IMR-90 (cell line): ENCODE measurements around the gene BCAS3. TPM values are rescaled to one million over a fixed set of nuclear protein-coding genes. Genes with fewer than 3 reads are reported as not detected.

Source experiments
- ATAC-seq: fragments of 200-7000 bp; cut with Tn5 transposase; 2 replicates; pipeline ENCODE4 v1.9.1; 2020; ENCODE audit warnings: low read depth, mild to moderate bottlenecking, moderate library complexity
- BruUV-seq: library from RNA; stranded (reverse); fragments of 400-500 nt; replicated peaks from 2 replicates; lab custom pipeline; 2021; lab: Mats Ljungman, UMichigan
- CTCF ChIA-PET: fragments of 300-600 bp; formaldehyde crosslinking; extraction: SDS; loops from one replicate; lab custom pipeline; 2021; ENCODE audit warnings: antibody characterized with exemption; lab: Yijun Ruan, JAX
- POLR2A ChIA-PET: fragments of 300-600 bp; sonication (Branson Sonifier 250); formaldehyde crosslinking; loops from one replicate; lab custom pipeline; 2022; ENCODE audit warnings: antibody characterized with exemption; ENCODE audit not compliant: unreplicated experiment; lab: Charles Lee
- DNase-seq: peaks from one replicate; pipeline ENCODE4 v3.0.0; 2013
- H2AFZ ChIP-seq: replicated peaks from 2 replicates; pipeline ENCODE3; 2013; ENCODE audit warnings: low read length, mild to moderate bottlenecking; ENCODE audit not compliant: poor library complexity
- H2AK5ac ChIP-seq: 2 replicates; pipeline ENCODE4 v1.6.1; 2013; ENCODE audit warnings: low read depth, low read length, inconsistent platforms
- H2AK9ac ChIP-seq: replicated peaks from 2 replicates; pipeline ENCODE3; 2013; ENCODE audit warnings: mild to moderate bottlenecking, low read depth, low read length, moderate library complexity; ENCODE audit not compliant: poor library complexity
- H2BK120ac ChIP-seq: 2 replicates; pipeline ENCODE4 v1.6.1; 2013; ENCODE audit warnings: low read depth, low read length, inconsistent platforms
- H2BK15ac ChIP-seq: 3 replicates; pipeline ENCODE4 v1.6.1; 2013; ENCODE audit warnings: low read depth, low read length, inconsistent platforms
- H2BK20ac ChIP-seq: 2 replicates; pipeline ENCODE4 v1.6.1; 2013; ENCODE audit warnings: low read depth, mild to moderate bottlenecking, inconsistent platforms, low read length, moderate library complexity
- H2BK5ac ChIP-seq: 2 replicates; pipeline ENCODE4 v1.6.1; 2013; ENCODE audit warnings: mild to moderate bottlenecking, low read depth, low read length, inconsistent platforms; ENCODE audit not compliant: poor library complexity, severe bottlenecking
- H3K14ac ChIP-seq: replicated peaks from 2 replicates; pipeline ENCODE4 v1.6.1; 2013; ENCODE audit warnings: low read depth, low read length, inconsistent platforms
- H3K18ac ChIP-seq: 2 replicates; pipeline ENCODE4 v1.6.1; 2013; ENCODE audit warnings: low read depth, low read length, control low read depth
- H3K23ac ChIP-seq: 2 replicates; pipeline ENCODE4 v1.6.1; 2013; ENCODE audit warnings: low read depth, low read length, inconsistent platforms
- H3K27ac ChIP-seq: 2 replicates; pipeline ENCODE4 v1.5.1; 2013; ENCODE audit warnings: mild to moderate bottlenecking, control low read depth, low read length; ENCODE audit not compliant: insufficient read depth
- H3K27me3 ChIP-seq: 2 replicates; pipeline ENCODE4 v1.6.1; 2013; ENCODE audit warnings: low read length; ENCODE audit not compliant: control insufficient read depth, insufficient read depth
- H3K36me3 ChIP-seq: 2 replicates; pipeline ENCODE4 v1.6.1; 2013; ENCODE audit warnings: low read length, mixed read lengths; ENCODE audit not compliant: control insufficient read depth, insufficient read depth
- H3K4ac ChIP-seq: 2 replicates; pipeline ENCODE4 v1.6.1; 2013; ENCODE audit warnings: low read depth, low read length, inconsistent platforms
- H3K4me1 ChIP-seq: 2 replicates; pipeline ENCODE4 v1.6.1; 2013; ENCODE audit warnings: low read length, mixed read lengths; ENCODE audit not compliant: control insufficient read depth, insufficient read depth
- H3K4me2 ChIP-seq: 2 replicates; pipeline ENCODE4 v1.6.1; 2013; ENCODE audit warnings: low read depth, mild to moderate bottlenecking, control low read depth, low read length, moderate library complexity
- H3K4me3 ChIP-seq: 2 replicates; pipeline ENCODE4 v1.5.1; 2013; ENCODE audit warnings: low read depth, mild to moderate bottlenecking, control low read depth, low read length, moderate library complexity; ENCODE audit not compliant: insufficient read depth
- H3K56ac ChIP-seq: 2 replicates; pipeline ENCODE4 v1.6.1; 2013; ENCODE audit warnings: low read length, inconsistent platforms; ENCODE audit not compliant: insufficient read depth; ENCODE audit errors: extremely low read depth
- H3K79me1 ChIP-seq, 2 experiments: 2 replicates each; pipeline ENCODE4 v1.6.1; 2013; ENCODE audit warnings: low read length in 2 of 2, inconsistent platforms in 1 of 2, low read depth in 1 of 2
- H3K9ac ChIP-seq: 2 replicates; pipeline ENCODE4 v1.6.1; 2013; ENCODE audit warnings: low read depth, low read length, control low read depth
- H3K9me1 ChIP-seq: 2 replicates; pipeline ENCODE4 v1.6.1; 2013; ENCODE audit warnings: low read length, inconsistent platforms; ENCODE audit not compliant: insufficient read depth
- H3K9me3 ChIP-seq: 2 replicates; pipeline ENCODE4 v1.6.1; 2013; ENCODE audit warnings: low read length; ENCODE audit not compliant: control insufficient read depth, insufficient read depth
- H4K20me1 ChIP-seq: 2 replicates; pipeline ENCODE4 v1.6.1; 2013; ENCODE audit warnings: low read length, inconsistent platforms; ENCODE audit not compliant: insufficient read depth
- H4K5ac ChIP-seq: 2 replicates; pipeline ENCODE4 v1.6.1; 2013; ENCODE audit warnings: mild to moderate bottlenecking, low read depth, low read length, control low read depth
- H4K8ac ChIP-seq, 2 experiments: 2 replicates each; pipeline ENCODE4 v1.6.1; 2013; ENCODE audit warnings: low read depth in 2 of 2, low read length in 2 of 2, control low read depth in 1 of 2, inconsistent platforms in 1 of 2
- H4K91ac ChIP-seq: 2 replicates; pipeline ENCODE4 v1.6.1; 2013; ENCODE audit warnings: low read depth, low read length, inconsistent platforms; ENCODE audit not compliant: insufficient read depth
- CHD1 ChIP-seq: IDR thresholded peaks from 2 replicates; pipeline ENCODE4 v1.6.1; 2012; ENCODE audit warnings: low read depth, low read length, improper control_type of control experiment
- WGBS, 2 experiments: methylation state at CpG; one replicate each; pipeline versions ENCODE4 v1.1.5 to v1.1.7; 2013; ENCODE audit warnings: missing lambda C conversion rate in 2 of 2; ENCODE audit not compliant: insufficient read length in 1 of 2; ENCODE audit errors: extremely low coverage in 2 of 2; 5-methylcytosine and 5-hydroxymethylcytosine counted together
- dilution Hi-C: fragments of 300-500 bp; cut with HindIII; formaldehyde crosslinking; loops from one replicate; pipeline ENCODE4 v1.14.3; 2018; ENCODE audit warnings: low sequenced_read_pairs; ENCODE audit not compliant: unreplicated experiment
- in situ Hi-C: fragments of 300-500 bp; cut with MboI; formaldehyde crosslinking; loops from 3 replicates; pipeline ENCODE4 v1.14.3; 2019; ENCODE audit warnings: low sequenced_read_pairs, inconsistent platforms, mixed read lengths
- intact Hi-C: fragments of 100-400 bp; cut with micrococcal nuclease; formaldehyde crosslinking; loops from 2 replicates; pipeline ENCODE4 v1.10.0; 2022
- polyA plus RNA-seq, 3 experiments: library from polyadenylated mRNA; depleted of rRNA; stranded (reverse); fragments of >200 nt; gene quantifications; 2 replicates each; pipeline ENCODE4 v1.2.3, GENCODE V29; 2012; ENCODE audit warnings: low replicate concordance in 1 of 3
- total RNA-seq: library from RNA; depleted of rRNA; stranded (reverse); fragments of >200 nt; gene quantifications from 2 replicates; pipeline ENCODE4 v1.2.3, GENCODE V29; 2012

The BCAS3 gene
- total and polyA plus RNA-seq, 2 of the 4 experiments (the other 2 are of a cell fraction), result 6.3 to 27.1 TPM

GRCh38 chr17:61334673-61335072 is 657.0 kb downstream of the BCAS3 start:
- peak overlapping the region; percentile 36 for H3K18ac ChIP-seq
- H3K56ac ChIP-seq, result no peak overlapping the region
- H4K8ac ChIP-seq, result peak overlapping the region; percentile 51 to 74
- peak overlapping the region; percentile 27 for H4K5ac ChIP-seq
- peak overlapping the region; percentile 83 for H2AFZ ChIP-seq
- no peaks in the 10 kb centered on the region for H3K36me3 ChIP-seq
- dilution Hi-C loops (no loop called here), intact Hi-C loops (no loop called here), in situ Hi-C loops (no loop called here)
- peak overlapping the region; percentile 60 for H3K27ac ChIP-seq
- peaks cover 0 to 15% of the 10 kb centered on the region in 2 experiments; a peak in 2 of 4 replicates for H3K79me1 ChIP-seq
- H3K23ac ChIP-seq, result peak overlapping the region; percentile 90
- H3K4me2 ChIP-seq, result no peak overlapping the region
- H3K4me1 ChIP-seq, result peaks cover 37% of the 10 kb centered on the region
- no peak overlapping the region for H3K4me3 ChIP-seq
- H3K9ac ChIP-seq, result no peak overlapping the region; the same call in 1 of the 2 replicates
- H4K91ac ChIP-seq, result peak overlapping the region; percentile 92
- H4K20me1 ChIP-seq, result no peaks in the 10 kb centered on the region
- no peak for TF ChIP-seq CHD1
- DNase-seq (no peak), ATAC-seq (no peak)
- peak overlapping the region; percentile 97 for H2AK5ac ChIP-seq
- peak overlapping the region; percentile 91 for H2BK120ac ChIP-seq
- ChIA-PET CTCF (interaction anchor here (0.7 kb wide), 1 partner anchor 61 kb away, joined by 3 read pairs; no protein-coding TSS in a partner anchor), POLR2A (interaction anchor here (1.4 kb wide), 1 partner anchor 62 kb away, joined by 4 read pairs; no protein-coding TSS in a partner anchor)
- H2BK15ac ChIP-seq, result peak overlapping the region; percentile 67
- H2BK20ac ChIP-seq, result peak overlapping the region; percentile 55
- no TSS peak for BruUV-seq
- peak overlapping the region; percentile 2 for H2AK9ac ChIP-seq
- peak overlapping the region; percentile 86 for H3K14ac ChIP-seq
- peak overlapping the region; percentile 95 for H3K4ac ChIP-seq
- no CpG with 5 or more reads among the region's 5 CpGs for WGBS, 2 experiments
- no peaks in the 10 kb centered on the region for H3K27me3 ChIP-seq
- H3K9me1 ChIP-seq, result peaks cover 21% of the 10 kb centered on the region
- peak overlapping the region; percentile 83 for H2BK5ac ChIP-seq
- H3K9me3 ChIP-seq, result no peaks in the 10 kb centered on the region
